OCI-LY1 (cell line): ENCODE data around the gene PRSS57.
"Not testable (repeated sequence)": the region's sequence is repeated elsewhere in the genome, so short reads cannot be mapped to it uniquely, and the experiment has no call there.

Experiments
- H2AFZ ChIP-seq: fragments of 200-600 bp; sonication (generic), shearing (Covaris generic); 2 replicates; pipeline ENCODE4 v1.6.0; 2014; ENCODE audit warnings: antibody characterized with exemption, mild to moderate bottlenecking, low read length
- H3F3A ChIP-seq: fragments of 200-600 bp; sonication (generic), shearing (Covaris generic); 2 replicates; pipeline ENCODE4 v1.6.0; 2014; ENCODE audit warnings: mild to moderate bottlenecking, antibody characterized with exemption, low read length, moderate library complexity; ENCODE audit not compliant: insufficient read depth
- H3K27ac ChIP-seq: fragments of 200-600 bp; sonication (generic); 2 replicates; pipeline ENCODE4 v1.5.1; 2014; ENCODE audit warnings: low read length, mixed run types, mild to moderate bottlenecking, low read depth; ENCODE audit not compliant: poor library complexity, severe bottlenecking
- H3K27me3 ChIP-seq: fragments of 200-600 bp; sonication (generic); 2 replicates; pipeline ENCODE4 v1.6.0; 2014; ENCODE audit warnings: antibody characterized with exemption, mild to moderate bottlenecking, low read length, moderate library complexity; ENCODE audit not compliant: insufficient read depth
- H3K36me3 ChIP-seq: fragments of 200-600 bp; sonication (generic); 2 replicates; pipeline ENCODE4 v1.6.1; 2014; ENCODE audit warnings: mild to moderate bottlenecking, antibody characterized with exemption, low read length, moderate library complexity, mixed read lengths; ENCODE audit not compliant: insufficient read depth
- H3K4me1 ChIP-seq: fragments of 200-600 bp; sonication (generic); 2 replicates; pipeline ENCODE4 v1.5.1; 2014; ENCODE audit warnings: mild to moderate bottlenecking, low read length, moderate library complexity; ENCODE audit not compliant: insufficient read depth, severe bottlenecking
- H3K4me2 ChIP-seq: fragments of 200-600 bp; sonication (generic), shearing (Covaris generic); 2 replicates; pipeline ENCODE4 v1.6.1; 2014; ENCODE audit warnings: low read length
- H3K4me3 ChIP-seq: fragments of 200-600 bp; sonication (generic); 2 replicates; pipeline ENCODE4 v1.5.1; 2014; ENCODE audit warnings: low read length, low read depth, mild to moderate bottlenecking, mixed read lengths; ENCODE audit not compliant: poor library complexity, severe bottlenecking
- H3K79me2 ChIP-seq: fragments of 200-600 bp; shearing (Covaris generic); 2 replicates; pipeline ENCODE4 v1.6.1; 2016; ENCODE audit warnings: mixed run types, low read length, mixed read lengths; ENCODE audit not compliant: insufficient read depth
- H3K9ac ChIP-seq: fragments of 200-600 bp; sonication (generic), shearing (Covaris generic); 2 replicates; pipeline ENCODE4 v1.6.1; 2014; ENCODE audit warnings: mild to moderate bottlenecking, low read length, mixed read lengths
- H3K9me2 ChIP-seq: fragments of 200-600 bp; sonication (generic), shearing (Covaris generic); 2 replicates; pipeline ENCODE4 v1.6.1; 2014; ENCODE audit warnings: low read depth, mild to moderate bottlenecking, low read length, mixed read lengths
- H3K9me3 ChIP-seq: fragments of 200-600 bp; shearing (Covaris generic); 2 replicates; pipeline ENCODE4 v1.6.1; 2014; ENCODE audit warnings: low read length, mixed read lengths
- H4K20me1 ChIP-seq: fragments of 200-600 bp; sonication (generic), shearing (Covaris generic); 2 replicates; pipeline ENCODE4 v1.6.0; 2016; ENCODE audit warnings: mild to moderate bottlenecking, low read length; ENCODE audit not compliant: insufficient read depth
- EZH2 ChIP-seq: fragments of 200-600 bp; sonication (generic), shearing (Covaris generic); IDR thresholded peaks from 2 replicates; pipeline ENCODE4 v1.8.0; 2017; ENCODE audit warnings: borderline replicate concordance, mixed run types, mild to moderate bottlenecking, antibody characterized with exemption, low read length, moderate library complexity, mixed read lengths
- TF ChIP-seq, protein P1 (sequence below): fragments of 200-600 bp; sonication (generic), shearing (Covaris generic); IDR thresholded peaks from 2 replicates; pipeline ENCODE4 v1.5.1; 2017; ENCODE audit warnings: mild to moderate bottlenecking, antibody characterized with exemption, low read length, moderate library complexity, mixed read lengths

The PRSS57 gene

GRCh38 chr19:704447-704741 is 9.1 kb upstream of the PRSS57 start:
- Histone ChIP-seq H3K27me3 (no peaks in the 10 kb centered on the region; the same call in 1 of the 2 replicates), H3K4me3 (no peak overlapping the region), H2AFZ (no peak overlapping the region), H3K79me2 (no peaks in the 10 kb centered on the region), H3K4me2 (no peak overlapping the region), H3F3A (no peaks in the 10 kb centered on the region), H3K27ac (no peak overlapping the region), H3K36me3 (no peaks in the 10 kb centered on the region; the same call in 1 of the 2 replicates), H3K9me2 (no peaks in the 10 kb centered on the region), H3K4me1 (no peaks in the 10 kb centered on the region), H4K20me1 (no peaks in the 10 kb centered on the region), H3K9me3 (no peaks in the 10 kb centered on the region), H3K9ac (no peak overlapping the region)
- TF ChIP-seq EZH2 = no peak
- TF ChIP-seq, protein P1, sequence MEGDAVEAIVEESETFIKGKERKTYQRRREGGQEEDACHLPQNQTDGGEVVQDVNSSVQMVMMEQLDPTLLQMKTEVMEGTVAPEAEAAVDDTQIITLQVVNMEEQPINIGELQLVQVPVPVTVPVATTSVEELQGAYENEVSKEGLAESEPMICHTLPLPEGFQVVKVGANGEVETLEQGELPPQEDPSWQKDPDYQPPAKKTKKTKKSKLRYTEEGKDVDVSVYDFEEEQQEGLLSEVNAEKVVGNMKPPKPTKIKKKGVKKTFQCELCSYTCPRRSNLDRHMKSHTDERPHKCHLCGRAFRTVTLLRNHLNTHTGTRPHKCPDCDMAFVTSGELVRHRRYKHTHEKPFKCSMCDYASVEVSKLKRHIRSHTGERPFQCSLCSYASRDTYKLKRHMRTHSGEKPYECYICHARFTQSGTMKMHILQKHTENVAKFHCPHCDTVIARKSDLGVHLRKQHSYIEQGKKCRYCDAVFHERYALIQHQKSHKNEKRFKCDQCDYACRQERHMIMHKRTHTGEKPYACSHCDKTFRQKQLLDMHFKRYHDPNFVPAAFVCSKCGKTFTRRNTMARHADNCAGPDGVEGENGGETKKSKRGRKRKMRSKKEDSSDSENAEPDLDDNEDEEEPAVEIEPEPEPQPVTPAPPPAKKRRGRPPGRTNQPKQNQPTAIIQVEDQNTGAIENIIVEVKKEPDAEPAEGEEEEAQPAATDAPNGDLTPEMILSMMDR = no peak

DNA sequence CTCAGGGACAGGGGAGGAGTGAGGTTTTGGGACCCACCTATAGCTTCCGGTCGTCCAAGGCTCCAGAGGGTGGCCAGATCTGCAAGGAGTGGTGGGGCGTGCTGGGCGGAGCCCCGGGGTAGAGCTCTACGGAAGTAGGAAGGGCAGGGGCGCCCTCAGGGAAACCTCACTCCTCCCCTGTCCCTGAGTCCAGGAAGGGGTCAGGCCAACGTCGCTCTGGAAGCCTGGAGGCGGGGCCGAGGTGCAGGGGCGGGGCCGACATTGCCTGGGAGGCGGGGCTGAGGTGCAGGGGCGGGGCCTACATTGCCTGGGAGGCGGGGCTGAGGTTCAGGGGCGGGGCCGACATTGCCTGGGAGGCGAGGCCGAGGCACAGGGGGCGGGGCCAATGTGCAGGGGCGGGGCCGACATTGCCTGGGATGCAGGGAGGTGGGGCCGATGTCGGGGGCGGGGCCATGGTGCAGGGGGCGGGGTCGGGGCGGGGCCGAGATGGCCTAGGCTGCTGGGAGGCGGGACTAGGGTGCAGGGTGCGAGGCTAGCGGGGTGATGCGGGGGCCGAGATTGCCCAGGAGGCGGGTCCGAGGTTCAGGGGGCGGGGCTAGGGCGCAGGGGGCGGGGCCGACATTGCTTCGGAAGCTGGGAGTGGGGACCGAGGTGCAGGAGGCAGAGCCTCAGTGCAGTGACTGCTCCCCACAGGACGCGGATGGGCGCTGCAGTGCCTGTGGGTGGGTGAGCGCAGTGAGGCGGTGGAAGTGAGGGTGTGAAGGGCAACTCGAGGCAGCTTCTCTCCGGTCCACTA is 8.6 kb upstream of the PRSS57 start:
- H2AFZ ChIP-seq = no peak overlapping the region

GRCh38 chr19:703329-703650 is 8.0 kb upstream of the PRSS57 start:
- Histone ChIP-seq H4K20me1 (no peaks in the 10 kb centered on the region), H3K27ac (no peak overlapping the region), H3K79me2 (no peaks in the 10 kb centered on the region), H3K9ac (no peak overlapping the region), H3K27me3 (no peaks in the 10 kb centered on the region; the same call in 1 of the 2 replicates), H2AFZ (no peak overlapping the region), H3K4me1 (no peaks in the 10 kb centered on the region), H3K4me2 (no peak overlapping the region), H3K9me2 (no peaks in the 10 kb centered on the region), H3K4me3 (no peak overlapping the region), H3K36me3 (no peaks in the 10 kb centered on the region; the same call in 1 of the 2 replicates), H3K9me3 (no peaks in the 10 kb centered on the region), H3F3A (no peaks in the 10 kb centered on the region)
- TF ChIP-seq, protein P1 = no peak
- no peak for TF ChIP-seq EZH2

More for the DNA sequence above, 8.6 kb upstream of the PRSS57 start:
- Histone ChIP-seq H4K20me1 (no peaks in the 10 kb centered on the region), H3K4me3 (no peak overlapping the region), H3K36me3 (no peaks in the 10 kb centered on the region; the same call in 1 of the 2 replicates), H3K79me2 (no peaks in the 10 kb centered on the region), H3K4me2 (no peak overlapping the region), H3K9me3 (no peaks in the 10 kb centered on the region), H3K27ac (no peak overlapping the region), H3F3A (no peaks in the 10 kb centered on the region), H3K27me3 (no peaks in the 10 kb centered on the region; the same call in 1 of the 2 replicates), H3K9me2 (no peaks in the 10 kb centered on the region), H3K4me1 (no peaks in the 10 kb centered on the region), H3K9ac (no peak overlapping the region)
- TF ChIP-seq EZH2 = no peak
- TF ChIP-seq, protein P1 = no peak

DNA sequence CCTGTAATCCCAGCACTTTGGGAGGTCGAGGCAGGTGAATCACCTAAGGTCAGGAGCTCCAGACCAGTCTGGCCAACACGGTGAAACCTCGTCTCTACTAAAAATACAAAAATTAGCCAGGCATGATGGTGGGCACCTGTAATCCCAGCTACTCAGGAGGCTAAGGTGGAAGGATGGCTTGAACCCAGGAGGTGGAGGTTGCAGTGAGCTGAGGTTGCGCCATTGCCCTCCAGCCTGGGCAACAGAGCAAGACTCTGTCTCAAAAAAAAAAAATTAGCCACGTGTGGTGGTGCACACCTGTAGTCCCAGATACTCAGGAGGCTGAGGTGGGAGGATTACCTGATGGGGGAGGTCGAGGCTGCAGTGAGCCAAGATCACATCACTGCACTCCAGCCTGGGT is 7.6 kb upstream of the PRSS57 start:
- not testable (repeated sequence) for H3K4me1 ChIP-seq, H4K20me1 ChIP-seq, H3K4me2 ChIP-seq, H3K9me3 ChIP-seq, H3F3A ChIP-seq, H3K27ac ChIP-seq, H3K9ac ChIP-seq, H3K79me2 ChIP-seq, H3K36me3 ChIP-seq, H3K9me2 ChIP-seq, H2AFZ ChIP-seq, H3K27me3 ChIP-seq, H3K4me3 ChIP-seq

GRCh38 chr19:699885-700284 is 4.6 kb upstream of the PRSS57 start:
- H3K79me2 ChIP-seq, H3K27ac ChIP-seq, H3K9me2 ChIP-seq, H3K36me3 ChIP-seq, H3K4me2 ChIP-seq, H3K9ac ChIP-seq, H3K27me3 ChIP-seq, H4K20me1 ChIP-seq, H2AFZ ChIP-seq, H3K4me1 ChIP-seq, H3K4me3 ChIP-seq, H3F3A ChIP-seq, H3K9me3 ChIP-seq: not testable (repeated sequence)
